Endodermal cell (in vitro differentiated cells): ENCODE results near the gene BORCS8. TPM values are rescaled to one million over a fixed set of nuclear protein-coding genes. Genes with fewer than 3 reads are reported as not detected.

Experiments
- DNase-seq: peaks from one replicate; pipeline ENCODE4 v3.0.0-alpha.2; 2017
- H3K27ac ChIP-seq: 2 replicates; pipeline ENCODE4 v1.5.1; 2013; ENCODE audit warnings: mild to moderate bottlenecking, low read depth, low read length, moderate library complexity
- H3K27me3 ChIP-seq: 2 replicates; pipeline ENCODE4 v1.6.1; 2013; ENCODE audit warnings: mild to moderate bottlenecking, low read length, moderate library complexity; ENCODE audit not compliant: insufficient read depth, control insufficient read depth, poor library complexity, severe bottlenecking
- H3K36me3 ChIP-seq: 2 replicates; pipeline ENCODE4 v1.7.0; 2013; ENCODE audit warnings: mild to moderate bottlenecking, low read length, moderate library complexity; ENCODE audit not compliant: control insufficient read depth, insufficient read depth
- H3K4me1 ChIP-seq: one replicate; pipeline ENCODE4 v1.7.0; 2013; ENCODE audit warnings: low read length; ENCODE audit not compliant: control insufficient read depth, insufficient read depth
- H3K4me3 ChIP-seq: 2 replicates; pipeline ENCODE4 v1.5.1; 2013; ENCODE audit warnings: mild to moderate bottlenecking, low read length, moderate library complexity
- H3K9ac ChIP-seq: 2 replicates; pipeline ENCODE4 v1.6.1; 2013; ENCODE audit warnings: mild to moderate bottlenecking, low read length, moderate library complexity; ENCODE audit not compliant: poor library complexity, severe bottlenecking; ENCODE audit errors: extremely low read depth
- H3K9me3 ChIP-seq: 2 replicates; pipeline ENCODE4 v1.6.1; 2013; ENCODE audit warnings: mild to moderate bottlenecking, low read length, moderate library complexity; ENCODE audit not compliant: control insufficient read depth
- H3K27ac Mint-ChIP-seq: 2 replicates; pipeline ENCODE4 v1.8.0; 2020; ENCODE audit warnings: mixed read lengths
- H3K27me3 Mint-ChIP-seq: 2 replicates; pipeline ENCODE4 v1.8.0; 2021; ENCODE audit warnings: mild to moderate bottlenecking, mixed read lengths; ENCODE audit not compliant: insufficient read depth
- H3K36me3 Mint-ChIP-seq: 2 replicates; pipeline ENCODE4 v1.8.0; 2020; ENCODE audit warnings: low read depth, mixed read lengths
- H3K4me1 Mint-ChIP-seq: 2 replicates; pipeline ENCODE4 v1.8.0; 2020; ENCODE audit warnings: mixed read lengths
- H3K4me3 Mint-ChIP-seq: 2 replicates; pipeline ENCODE4 v1.8.0; 2020; ENCODE audit warnings: mild to moderate bottlenecking, moderate library complexity, mixed read lengths
- H3K9me3 Mint-ChIP-seq: 2 replicates; pipeline ENCODE4 v1.8.0; 2020; ENCODE audit warnings: mild to moderate bottlenecking, mixed read lengths
- WGBS, 2 experiments: methylation state at CpG; one replicate each; pipeline versions ENCODE4 v1.1.5 to v1.1.7; 2013; ENCODE audit warnings: missing lambda C conversion rate in 2 of 2, mixed read lengths in 1 of 2; ENCODE audit not compliant: insufficient coverage in 1 of 2, insufficient read length in 1 of 2; 5-methylcytosine and 5-hydroxymethylcytosine counted together
- total RNA-seq, 2 donors: library from RNA; stranded (reverse); fragmentation: NEBNext Ultra II Directional in 1 of 2; extraction: Animal tissue kit (Norgen Biotek cat#: 25700) in 1 of 2; gene quantifications; 2 replicates in 1 of 2; 3 replicates in 1 of 2; pipeline ENCODE4 v1.2.1, GENCODE V29; 2021
- TF ChIP-seq, protein P1 (sequence below): fragments of 200-600 bp; sonication (generic); conservative IDR thresholded peaks from 2 replicates; pipeline ENCODE4 v1.5.0; 2021; ENCODE audit warnings: antibody characterized with exemption, mild to moderate bottlenecking

The BORCS8 gene
- total RNA-seq, 2 donors from 2014 or later, result 22.6 to 34.3 TPM

DNA sequence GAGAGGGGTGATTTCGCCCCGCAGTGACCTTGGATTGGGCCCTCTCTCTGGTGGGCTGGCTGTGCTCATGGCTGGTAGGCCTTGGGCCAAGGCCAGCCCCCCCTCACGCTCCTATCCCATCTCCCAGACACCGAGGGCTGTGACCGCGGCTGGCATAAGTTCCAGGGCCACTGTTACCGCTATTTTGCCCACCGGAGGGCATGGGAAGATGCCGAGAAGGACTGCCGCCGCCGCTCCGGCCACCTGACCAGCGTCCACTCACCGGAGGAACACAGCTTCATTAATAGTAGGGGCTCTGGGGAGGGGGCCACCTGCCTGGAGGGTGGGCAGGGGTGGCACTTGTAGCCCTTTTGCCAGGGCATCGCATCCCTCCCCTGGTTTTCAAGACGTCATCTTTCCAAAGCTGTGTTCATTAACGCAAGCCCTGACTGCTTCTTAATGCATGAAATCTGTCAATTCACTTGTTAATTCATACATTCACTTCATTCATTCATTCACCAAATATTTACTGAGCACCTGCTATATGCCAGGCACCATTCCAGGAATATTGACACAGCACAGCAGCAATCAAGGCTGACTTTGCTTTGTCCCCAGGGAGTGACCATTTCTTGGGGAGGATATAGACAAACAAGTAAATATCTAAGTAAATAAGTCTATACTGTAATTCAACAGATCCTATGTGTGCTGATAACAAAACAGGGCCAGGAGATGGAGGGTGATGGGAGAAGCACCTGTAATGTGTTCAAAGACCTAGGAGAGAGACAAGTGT lies 46.4 kb upstream of the BORCS8 start:
- Histone ChIP-seq H3K9me3 (peaks cover 19% of the 10 kb centered on the region), H3K27me3 (no peaks in the 10 kb centered on the region), H3K9ac (no peak overlapping the region), H3K36me3 (no peaks in the 10 kb centered on the region), H3K4me1 (no peaks in the 10 kb centered on the region), H3K4me3 (no peak overlapping the region), H3K27ac (no peak overlapping the region)
- WGBS, 2 experiments, result 83 to 90% methylated on average over 5 to 18 of the region's 18 CpGs
- Mint-ChIP-seq H3K4me1 (no peaks in the 10 kb centered on the region), H3K27ac (no peak overlapping the region), H3K36me3 (no peaks in the 10 kb centered on the region), H3K9me3 (peaks cover 26% of the 10 kb centered on the region), H3K27me3 (peaks cover 37% of the 10 kb centered on the region), H3K4me3 (no peak overlapping the region)
- TF ChIP-seq, protein P1, sequence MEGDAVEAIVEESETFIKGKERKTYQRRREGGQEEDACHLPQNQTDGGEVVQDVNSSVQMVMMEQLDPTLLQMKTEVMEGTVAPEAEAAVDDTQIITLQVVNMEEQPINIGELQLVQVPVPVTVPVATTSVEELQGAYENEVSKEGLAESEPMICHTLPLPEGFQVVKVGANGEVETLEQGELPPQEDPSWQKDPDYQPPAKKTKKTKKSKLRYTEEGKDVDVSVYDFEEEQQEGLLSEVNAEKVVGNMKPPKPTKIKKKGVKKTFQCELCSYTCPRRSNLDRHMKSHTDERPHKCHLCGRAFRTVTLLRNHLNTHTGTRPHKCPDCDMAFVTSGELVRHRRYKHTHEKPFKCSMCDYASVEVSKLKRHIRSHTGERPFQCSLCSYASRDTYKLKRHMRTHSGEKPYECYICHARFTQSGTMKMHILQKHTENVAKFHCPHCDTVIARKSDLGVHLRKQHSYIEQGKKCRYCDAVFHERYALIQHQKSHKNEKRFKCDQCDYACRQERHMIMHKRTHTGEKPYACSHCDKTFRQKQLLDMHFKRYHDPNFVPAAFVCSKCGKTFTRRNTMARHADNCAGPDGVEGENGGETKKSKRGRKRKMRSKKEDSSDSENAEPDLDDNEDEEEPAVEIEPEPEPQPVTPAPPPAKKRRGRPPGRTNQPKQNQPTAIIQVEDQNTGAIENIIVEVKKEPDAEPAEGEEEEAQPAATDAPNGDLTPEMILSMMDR, result no peak
- no peak for DNase-seq

DNA sequence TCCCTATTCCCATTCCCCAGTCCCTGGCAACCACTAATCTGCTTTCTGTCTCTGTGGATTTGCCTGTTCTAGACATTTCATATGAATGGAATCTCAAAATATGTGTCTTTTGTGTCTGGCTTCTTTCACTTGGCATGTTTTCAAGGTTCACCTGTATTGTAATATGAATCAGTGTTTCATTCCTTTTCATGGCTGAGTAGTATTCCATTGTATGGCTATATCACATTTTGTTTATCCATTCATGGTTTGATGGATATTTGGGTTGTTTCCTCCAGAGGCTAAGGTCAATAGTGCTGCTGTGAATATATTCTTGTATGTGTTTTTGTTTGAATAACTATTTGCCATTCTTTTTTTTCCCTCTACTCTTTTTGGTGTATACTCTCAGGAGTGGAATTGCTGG lies 44.2 kb upstream of the BORCS8 start:
- Histone ChIP-seq H3K36me3 (no peaks in the 10 kb centered on the region), H3K4me3 (no peak overlapping the region), H3K27ac (no peak overlapping the region), H3K9ac (no peak overlapping the region), H3K9me3 (peaks cover 19% of the 10 kb centered on the region), H3K4me1 (no peaks in the 10 kb centered on the region), H3K27me3 (no peaks in the 10 kb centered on the region)
- Mint-ChIP-seq H3K4me1 (no peaks in the 10 kb centered on the region), H3K27me3 (peaks cover 44% of the 10 kb centered on the region), H3K9me3 (peaks cover 28% of the 10 kb centered on the region), H3K4me3 (no peak overlapping the region), H3K27ac (no peak overlapping the region), H3K36me3 (no peaks in the 10 kb centered on the region)
- no peak for DNase-seq
- TF ChIP-seq, protein P1, result no peak

DNA sequence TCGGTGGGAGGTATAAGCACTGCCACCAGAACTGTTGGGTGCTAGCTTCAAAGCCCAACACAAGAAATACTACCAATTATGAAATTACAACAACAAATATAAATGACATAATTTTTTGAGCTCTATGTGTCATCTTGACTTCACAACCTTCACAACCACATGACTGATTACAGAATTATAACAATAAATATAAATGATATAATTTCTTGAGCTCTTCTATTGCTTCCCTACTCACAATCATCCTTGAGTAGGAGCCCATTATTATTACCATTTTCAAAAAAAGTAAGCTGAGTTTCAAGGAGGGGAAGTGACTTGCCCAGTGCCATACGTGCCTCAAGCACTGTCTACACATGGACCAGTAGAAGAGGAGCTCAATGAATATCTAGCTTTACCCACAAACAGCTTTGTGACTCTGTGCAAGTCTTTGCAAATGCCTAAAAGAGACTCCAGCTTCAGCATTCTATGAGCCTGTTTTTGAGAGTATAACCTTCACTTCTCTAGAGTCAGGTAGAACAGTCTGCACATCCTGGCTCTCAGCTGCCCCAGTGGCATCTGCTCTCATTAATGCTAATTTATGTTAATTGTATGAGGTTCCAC lies 42.4 kb upstream of the BORCS8 start:
- H3K4me3 Mint-ChIP-seq, result no peak overlapping the region
- 77 to 79% methylated on average over 2 of the region's 2 CpGs for WGBS, 2 experiments
- peaks cover 40% of the 10 kb centered on the region for H3K27me3 Mint-ChIP-seq
- Histone ChIP-seq H3K27ac (no peak overlapping the region), H3K4me1 (no peaks in the 10 kb centered on the region), H3K4me3 (no peak overlapping the region), H3K9ac (no peak overlapping the region), H3K36me3 (no peaks in the 10 kb centered on the region), H3K9me3 (peaks cover 19% of the 10 kb centered on the region), H3K27me3 (peaks cover 4% of the 10 kb centered on the region)
- no peaks in the 10 kb centered on the region for H3K36me3 Mint-ChIP-seq
- H3K27ac Mint-ChIP-seq, result no peak overlapping the region
- no peaks in the 10 kb centered on the region for H3K4me1 Mint-ChIP-seq
- TF ChIP-seq, protein P1, result no peak
- peaks cover 28% of the 10 kb centered on the region for H3K9me3 Mint-ChIP-seq
- DNase-seq, result no peak
